HEK293 (cell line): Measurements from ENCODE around the gene LBX2.

Source experiments
- GFI1B ChIP-seq: fragments of 450-650 bp; formaldehyde crosslinking; IDR thresholded peaks from 2 replicates; pipeline ENCODE4 v1.5.1; 2016; ENCODE audit warnings: missing biosample characterization, missing genetic modification characterization
- KLF1 ChIP-seq: fragments of 450-650 bp; formaldehyde crosslinking; IDR thresholded peaks from 2 replicates; pipeline ENCODE4 v1.5.1; 2016; ENCODE audit warnings: missing biosample characterization, missing genetic modification characterization
- PATZ1 ChIP-seq: fragments of 450-650 bp; formaldehyde crosslinking; IDR thresholded peaks from 2 replicates; pipeline ENCODE4 v1.5.1; 2016; ENCODE audit warnings: missing biosample characterization, missing genetic modification characterization
- PRDM6 ChIP-seq: fragments of 450-650 bp; formaldehyde crosslinking; IDR thresholded peaks from 2 replicates; pipeline ENCODE4 v1.5.1; 2017; ENCODE audit warnings: missing biosample characterization, missing genetic modification characterization
- SCRT1 ChIP-seq: fragments of 450-650 bp; formaldehyde crosslinking; IDR thresholded peaks from 2 replicates; pipeline ENCODE4 v1.5.1; 2016; ENCODE audit warnings: missing biosample characterization, missing genetic modification characterization, borderline replicate concordance
- SP7 ChIP-seq: fragments of 450-650 bp; formaldehyde crosslinking; IDR thresholded peaks from 2 replicates; pipeline ENCODE4 v1.5.1; 2016; ENCODE audit warnings: missing biosample characterization, missing genetic modification characterization
- TCF7L2 ChIP-seq: IDR thresholded peaks from 2 replicates; pipeline ENCODE4 v1.6.1; 2011; ENCODE audit warnings: low read depth, mild to moderate bottlenecking, inconsistent platforms, low read length, moderate library complexity, borderline replicate concordance
- WT1 ChIP-seq: fragments of 450-650 bp; formaldehyde crosslinking; IDR thresholded peaks from 2 replicates; pipeline ENCODE4 v1.5.1; 2016; ENCODE audit warnings: missing biosample characterization, missing genetic modification characterization
- ZBTB48 ChIP-seq: fragments of 450-650 bp; formaldehyde crosslinking; IDR thresholded peaks from 2 replicates; pipeline ENCODE4 v1.5.1; 2016; ENCODE audit warnings: missing biosample characterization, missing genetic modification characterization
- ZEB2 ChIP-seq: fragments of 450-650 bp; formaldehyde crosslinking; IDR thresholded peaks from 2 replicates; pipeline ENCODE4 v1.5.1; 2016; ENCODE audit warnings: missing biosample characterization, missing genetic modification characterization
- ZNF146 ChIP-seq: fragments of 450-650 bp; formaldehyde crosslinking; IDR thresholded peaks from 2 replicates; pipeline ENCODE4 v1.5.1; 2016; ENCODE audit warnings: missing biosample characterization, missing genetic modification characterization
- ZNF155 ChIP-seq: fragments of 450-650 bp; formaldehyde crosslinking; IDR thresholded peaks from 2 replicates; pipeline ENCODE4 v1.5.1; 2016; ENCODE audit warnings: missing biosample characterization, missing genetic modification characterization
- ZNF157 ChIP-seq: fragments of 450-650 bp; formaldehyde crosslinking; IDR thresholded peaks from 2 replicates; pipeline ENCODE4 v1.5.1; 2016; ENCODE audit warnings: missing biosample characterization, missing genetic modification characterization
- ZNF202 ChIP-seq: fragments of 450-650 bp; formaldehyde crosslinking; IDR thresholded peaks from 2 replicates; pipeline ENCODE4 v1.5.1; 2016; ENCODE audit warnings: missing biosample characterization, missing genetic modification characterization, borderline replicate concordance
- ZNF239 ChIP-seq: fragments of 450-650 bp; formaldehyde crosslinking; IDR thresholded peaks from 2 replicates; pipeline ENCODE4 v1.5.1; 2016; ENCODE audit warnings: missing biosample characterization, missing genetic modification characterization
- ZNF26 ChIP-seq: fragments of 450-650 bp; formaldehyde crosslinking; IDR thresholded peaks from 2 replicates; pipeline ENCODE4 v1.5.1; 2016; ENCODE audit warnings: missing biosample characterization, missing genetic modification characterization
- ZNF311 ChIP-seq: fragments of 450-650 bp; formaldehyde crosslinking; IDR thresholded peaks from 2 replicates; pipeline ENCODE4 v1.5.1; 2017; ENCODE audit warnings: missing biosample characterization, missing genetic modification characterization, borderline replicate concordance
- ZNF354C ChIP-seq: fragments of 450-650 bp; formaldehyde crosslinking; IDR thresholded peaks from 2 replicates; pipeline ENCODE4 v1.5.1; 2016; ENCODE audit warnings: missing biosample characterization, missing genetic modification characterization, low read depth, borderline replicate concordance
- ZNF426 ChIP-seq: fragments of 450-650 bp; formaldehyde crosslinking; IDR thresholded peaks from 2 replicates; pipeline ENCODE4 v1.5.1; 2017; ENCODE audit warnings: missing biosample characterization, missing genetic modification characterization, mild to moderate bottlenecking, inconsistent platforms, moderate library complexity
- ZNF449 ChIP-seq: fragments of 450-650 bp; formaldehyde crosslinking; IDR thresholded peaks from 2 replicates; pipeline ENCODE4 v1.5.1; 2017; ENCODE audit warnings: missing biosample characterization, mild to moderate bottlenecking, missing genetic modification characterization, moderate library complexity
- ZNF530 ChIP-seq: fragments of 450-650 bp; formaldehyde crosslinking; IDR thresholded peaks from 2 replicates; pipeline ENCODE4 v1.5.1; 2016; ENCODE audit warnings: low read depth, missing biosample characterization, missing genetic modification characterization
- ZNF548 ChIP-seq: fragments of 450-650 bp; formaldehyde crosslinking; IDR thresholded peaks from 2 replicates; pipeline ENCODE4 v1.5.1; 2016; ENCODE audit warnings: missing biosample characterization, missing genetic modification characterization
- ZNF600 ChIP-seq: fragments of 450-650 bp; formaldehyde crosslinking; IDR thresholded peaks from 2 replicates; pipeline ENCODE4 v1.5.1; 2016; ENCODE audit warnings: missing biosample characterization, missing genetic modification characterization
- ZNF623 ChIP-seq: fragments of 450-650 bp; formaldehyde crosslinking; IDR thresholded peaks from 2 replicates; pipeline ENCODE4 v1.5.1; 2016; ENCODE audit warnings: missing biosample characterization, missing genetic modification characterization
- ZNF626 ChIP-seq: fragments of 450-650 bp; sonication (Bioruptor Pico); formaldehyde crosslinking; IDR thresholded peaks from 2 replicates; pipeline ENCODE4 v1.5.1; 2018; ENCODE audit warnings: missing biosample characterization, missing genetic modification characterization, inconsistent platforms
- ZNF629 ChIP-seq: fragments of 450-650 bp; formaldehyde crosslinking; IDR thresholded peaks from 2 replicates; pipeline ENCODE4 v1.5.1; 2017; ENCODE audit warnings: missing biosample characterization, missing genetic modification characterization
- ZNF660 ChIP-seq: fragments of 450-650 bp; IDR thresholded peaks from 2 replicates; pipeline ENCODE4 v1.5.1; 2018; ENCODE audit warnings: missing biosample characterization, mild to moderate bottlenecking, missing genetic modification characterization
- ZNF670 ChIP-seq: fragments of 450-650 bp; formaldehyde crosslinking; IDR thresholded peaks from 2 replicates; pipeline ENCODE4 v1.5.1; 2016; ENCODE audit warnings: missing biosample characterization, missing genetic modification characterization, low read depth
- ZSCAN18 ChIP-seq: fragments of 450-650 bp; formaldehyde crosslinking; IDR thresholded peaks from 2 replicates; pipeline ENCODE4 v1.5.1; 2016; ENCODE audit warnings: missing biosample characterization, missing genetic modification characterization

Gene LBX2

GRCh38 chr2:74507145-74507925 lies 7.9 kb upstream of the LBX2 start, which contains the start of gene PCGF1 (continued):
- TF ChIP-seq ZNF155 (no peak), SCRT1 (no peak), ZNF530 (tag by site-specific recombination) (no peak), TCF7L2 (no peak), ZNF626 (tag by site-specific recombination) (no peak), ZNF670 (tag by site-specific recombination) (no peak), PATZ1 (tag by site-specific recombination) (peak; percentile 95), ZNF629 (peak; percentile 60; the same call in 1 of the 2 replicates), ZNF600 (tag by site-specific recombination) (peak; percentile 64), WT1 (tag by site-specific recombination) (peak; percentile 67), ZBTB48 (peak; percentile 77), ZNF449 (tag by site-specific recombination) (no peak), ZNF426 (no peak), ZNF311 (tag by site-specific recombination) (no peak), ZNF26 (tag by site-specific recombination) (no peak), ZNF623 (tag by site-specific recombination) (no peak), ZNF146 (tag by site-specific recombination) (0 out of 2 replicates have a peak, but pooled peaks have one; percentile 5), ZNF660 (tag by site-specific recombination) (no peak), PRDM6 (tag by site-specific recombination) (no peak), KLF1 (no peak), ZNF202 (tag by site-specific recombination) (no peak), ZSCAN18 (tag by site-specific recombination) (no peak), SP7 (peak; percentile 70; the same call in 1 of the 2 replicates), GFI1B (tag by site-specific recombination) (no peak), ZNF239 (tag by site-specific recombination) (no peak), ZNF157 (no peak), ZNF354C (tag by site-specific recombination) (no peak), ZNF548 (tag by site-specific recombination) (no peak), ZEB2 (peak; percentile 67)
